ENCODE measurements around the gene PGM2. TPM values are rescaled to one million over a fixed set of nuclear protein-coding genes. Genes with fewer than 3 reads are reported as not detected.

PGM2 gene
- total RNA-seq, 4 donors from 2014 or later, result 15.9 to 34.0 (median 26.2) TPM

GRCh38 chr4:37876156-37876555, 49.7 kb downstream of the PGM2 start:
- no peak for DNase-seq (ENCODE audit: low spot score)
- ATAC-seq (ENCODE audit: low FRiP score), result no peak
- TF ChIP-seq CTCF (IDR thresholded peaks at IDR 0.05), result no peak

- ATAC-seq (ENCODE audit: low FRiP score) (no peak), DNase-seq (ENCODE audit: low spot score) (no peak)
- TF ChIP-seq CTCF (IDR thresholded peaks at IDR 0.05), result no peak
Measured at GRCh38 chr4:37879365-37879764, 52.9 kb downstream of the PGM2 start.

GRCh38 chr4:37881811-37882210, 55.3 kb downstream of the PGM2 start:
- TF ChIP-seq CTCF (IDR thresholded peaks at IDR 0.05), result no peak
- no peak for ATAC-seq (ENCODE audit: low FRiP score)
- DNase-seq (ENCODE audit: low spot score), result no peak

GRCh38 chr4:37882665-37883296, 56.3 kb downstream of the PGM2 start:
- ATAC-seq (ENCODE audit: low FRiP score) (no peak), DNase-seq (ENCODE audit: low spot score) (no peak)
- TF ChIP-seq CTCF (IDR thresholded peaks at IDR 0.05), result no peak

- DNase-seq (ENCODE audit: low spot score), result no peak
- no peak for ATAC-seq (ENCODE audit: low FRiP score)
- TF ChIP-seq CTCF (IDR thresholded peaks at IDR 0.05), result no peak
Measured at GRCh38 chr4:37884855-37885487, 58.5 kb downstream of the PGM2 start.

DNA sequence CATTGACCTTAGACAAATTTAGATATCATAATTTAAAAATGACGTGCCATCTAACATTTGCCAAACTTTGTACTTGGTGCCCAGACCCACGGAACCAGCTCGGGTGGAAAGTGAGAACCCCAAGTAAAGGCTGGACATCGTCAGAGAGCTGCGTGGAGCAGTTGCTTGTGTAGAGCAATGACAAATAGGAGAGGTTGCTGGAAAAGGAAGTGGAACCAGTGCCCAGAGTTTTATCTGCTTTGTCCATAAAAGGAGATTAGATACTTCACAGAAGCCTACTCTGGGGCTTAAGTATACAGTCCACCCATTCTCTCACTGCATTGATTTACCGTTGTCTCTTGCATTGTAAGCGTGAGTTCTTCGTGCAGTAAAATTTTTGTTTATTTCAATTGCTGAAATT, 59.0 kb downstream of the PGM2 start:
- no peak for DNase-seq (ENCODE audit: low spot score)
- TF ChIP-seq CTCF (IDR thresholded peaks at IDR 0.05), result no peak
- ATAC-seq (ENCODE audit: low FRiP score), result no peak
